ENCODE measurements around the gene CREB3L1.
A peak's percentile ranks its signal among the peaks of the same experiment; 100 is the strongest.

CREB3L1 gene

GRCh38 chr11:46242952-46243795 lies 34.3 kb upstream of the CREB3L1 start:
- peak; percentile 94 for DNase-seq (ENCODE audit: low spot score)
- Histone ChIP-seq H3K27ac (peak overlapping the region; percentile 58 to 83), H3K4me3 (peak overlapping the region; percentile 70)
- TF ChIP-seq, protein P1, sequence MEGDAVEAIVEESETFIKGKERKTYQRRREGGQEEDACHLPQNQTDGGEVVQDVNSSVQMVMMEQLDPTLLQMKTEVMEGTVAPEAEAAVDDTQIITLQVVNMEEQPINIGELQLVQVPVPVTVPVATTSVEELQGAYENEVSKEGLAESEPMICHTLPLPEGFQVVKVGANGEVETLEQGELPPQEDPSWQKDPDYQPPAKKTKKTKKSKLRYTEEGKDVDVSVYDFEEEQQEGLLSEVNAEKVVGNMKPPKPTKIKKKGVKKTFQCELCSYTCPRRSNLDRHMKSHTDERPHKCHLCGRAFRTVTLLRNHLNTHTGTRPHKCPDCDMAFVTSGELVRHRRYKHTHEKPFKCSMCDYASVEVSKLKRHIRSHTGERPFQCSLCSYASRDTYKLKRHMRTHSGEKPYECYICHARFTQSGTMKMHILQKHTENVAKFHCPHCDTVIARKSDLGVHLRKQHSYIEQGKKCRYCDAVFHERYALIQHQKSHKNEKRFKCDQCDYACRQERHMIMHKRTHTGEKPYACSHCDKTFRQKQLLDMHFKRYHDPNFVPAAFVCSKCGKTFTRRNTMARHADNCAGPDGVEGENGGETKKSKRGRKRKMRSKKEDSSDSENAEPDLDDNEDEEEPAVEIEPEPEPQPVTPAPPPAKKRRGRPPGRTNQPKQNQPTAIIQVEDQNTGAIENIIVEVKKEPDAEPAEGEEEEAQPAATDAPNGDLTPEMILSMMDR (IDR thresholded peaks at IDR 0.05): no peak

DNA sequence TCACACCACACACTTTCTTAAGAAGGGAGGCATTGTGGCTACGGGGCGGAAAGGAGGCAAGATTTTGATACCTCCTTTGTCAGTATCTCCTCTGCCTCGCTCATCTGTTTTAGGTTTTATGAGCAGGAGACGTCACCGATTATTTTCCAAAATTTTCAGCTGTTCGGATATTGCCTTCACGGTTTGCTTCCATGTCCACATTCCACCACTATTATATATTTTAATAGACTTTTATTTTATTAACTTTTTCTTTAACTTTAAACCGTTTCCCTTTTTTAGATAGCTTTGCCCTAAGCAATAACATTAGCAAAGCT lies 33.7 kb upstream of the CREB3L1 start:
- H3K27ac ChIP-seq: peak overlapping the region; percentile 58 to 83
- H3K4me3 ChIP-seq: peak overlapping the region; percentile 70
- DNase-seq (ENCODE audit: low spot score): no peak
- TF ChIP-seq, protein P1 (IDR thresholded peaks at IDR 0.05): no peak

DNA sequence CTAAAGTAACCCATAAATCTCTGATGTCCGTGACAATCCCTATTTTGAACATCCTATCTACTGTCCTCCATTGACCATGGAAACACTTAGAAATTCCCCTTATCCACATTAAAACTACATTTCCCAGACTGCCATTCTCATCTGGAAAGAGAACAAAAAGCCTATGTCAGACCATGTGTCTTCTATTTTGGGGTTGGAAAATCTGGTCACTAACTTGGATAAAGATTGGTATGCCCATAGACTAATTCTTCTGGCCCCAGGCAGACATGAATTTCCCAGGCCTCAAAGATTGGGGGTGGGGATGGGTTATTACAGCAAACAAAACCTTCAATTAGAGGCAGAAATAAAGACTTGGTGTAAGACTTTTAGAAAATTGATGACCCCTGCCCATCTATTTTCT lies 30.9 kb upstream of the CREB3L1 start:
- no peak for DNase-seq (ENCODE audit: low spot score)
- Histone ChIP-seq H3K4me3 (no peak overlapping the region), H3K27ac (no peak overlapping the region)
- TF ChIP-seq, protein P1 (IDR thresholded peaks at IDR 0.05): no peak

GRCh38 chr11:46247090-46247489 lies 30.4 kb upstream of the CREB3L1 start:
- H3K4me3 ChIP-seq: no peak overlapping the region
- H3K27ac ChIP-seq: no peak overlapping the region
- DNase-seq (ENCODE audit: low spot score): no peak
- TF ChIP-seq, protein P1 (IDR thresholded peaks at IDR 0.05): no peak

DNA sequence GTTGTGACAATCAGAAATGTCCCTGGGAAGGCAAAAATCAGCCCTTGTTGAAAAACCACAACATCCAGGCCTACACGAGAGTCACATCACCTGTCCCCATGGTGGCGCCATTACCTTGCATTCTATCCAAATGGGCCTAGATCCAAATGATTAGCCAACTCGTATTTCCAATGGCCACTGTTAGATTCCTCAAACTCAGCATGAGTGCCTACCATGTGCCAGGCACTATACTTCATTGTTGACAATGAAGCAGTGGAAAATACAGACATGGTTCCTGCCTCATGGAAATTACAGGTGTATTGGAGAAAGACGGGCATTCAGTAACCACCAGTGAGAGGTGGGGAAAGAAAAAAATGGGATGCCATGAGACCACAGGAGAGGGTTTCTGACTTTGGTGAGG lies 29.8 kb upstream of the CREB3L1 start:
- TF ChIP-seq, protein P1 (IDR thresholded peaks at IDR 0.05): no peak
- DNase-seq (ENCODE audit: low spot score): no peak
- H3K27ac ChIP-seq: no peak overlapping the region
- H3K4me3 ChIP-seq: no peak overlapping the region

GRCh38 chr11:46248289-46249102 lies 29.0 kb upstream of the CREB3L1 start:
- TF ChIP-seq, protein P1 (IDR thresholded peaks at IDR 0.05): no peak
- H3K4me3 ChIP-seq: no peak overlapping the region
- peak overlapping the region in 1 of 2 donors; percentile 11 for H3K27ac ChIP-seq
- no peak for DNase-seq (ENCODE audit: low spot score)

Data from coronary artery (tissue), 2 donors.